Right cardiac atrium (tissue), 5 donors: ENCODE measurements around the gene RPL9. TPM values are rescaled to one million over a fixed set of nuclear protein-coding genes. Genes with fewer than 3 reads are reported as not detected.
A peak's percentile ranks its signal among the peaks of the same experiment; 100 is the strongest.
"Not testable (repeated sequence)": the region's sequence is repeated elsewhere in the genome, so short reads cannot be mapped to it uniquely, and the experiment has no call there.

Experiments used
- ATAC-seq, 2 donors: fragments of 200-7000 bp; cut with Tn5 transposase; one replicate each; pipeline versions ENCODE4 v1.8.0 to v1.9.1; 2020; ENCODE audit warnings: moderate library complexity in 2 of 2, mild to moderate bottlenecking in 1 of 2
- DNase-seq, 3 donors: peaks; one replicate each; pipeline ENCODE4 v3.0.0-alpha.2; 2020
- H3K27ac ChIP-seq: one replicate; pipeline ENCODE4 v1.5.1; 2013; ENCODE audit warnings: mild to moderate bottlenecking, low read length, control low read depth, moderate library complexity
- H3K27me3 ChIP-seq: one replicate; pipeline ENCODE4 v1.6.1; 2013; ENCODE audit not compliant: control insufficient read depth, insufficient read depth
- H3K4me1 ChIP-seq: one replicate; pipeline ENCODE4 v1.6.1; 2013; ENCODE audit warnings: low read length; ENCODE audit not compliant: control insufficient read depth, insufficient read depth
- H3K4me3 ChIP-seq: one replicate; pipeline ENCODE4 v1.5.1; 2013; ENCODE audit warnings: low read length, control low read depth
- H3K9me3 ChIP-seq: one replicate; pipeline ENCODE4 v1.6.1; 2013; ENCODE audit warnings: low read length; ENCODE audit not compliant: control insufficient read depth
- WGBS: extraction: QIAGEN DNeasy Blood & Tissue Kit; methylation state at CpG from one replicate; pipeline ENCODE4 v1.1.7; 2013; 5-methylcytosine and 5-hydroxymethylcytosine counted together
- intact Hi-C, 4 donors: fragments of 100-400 bp; cut with DNase I; formaldehyde crosslinking; loops; one replicate each; pipeline versions ENCODE4 v1.11.0 to v1.14.0; 2022 to 2023
- polyA plus RNA-seq: library from polyadenylated mRNA; stranded (reverse); fragments of 200-250 nt; gene quantifications from one replicate; pipeline ENCODE4 v1.2.3, GENCODE V29; 2013
- total RNA-seq, 4 donors: library from RNA; stranded (reverse); fragmentation: NEBNext Ultra II Directional; extraction: Animal tissue kit (Norgen Biotek cat#: 25700); gene quantifications; one replicate each; pipeline ENCODE4 v1.2.1, GENCODE V29; 2021
- donor health status: healthy with polysubstance abuse.
- donor health status: DM: no; HTN: yes; CAD: no.
- donor health status: DM: no; HTN: no; CAD: no.
- donor health status: DM: no; HTN: yes; CAD: no; lungs with severe emphysema.
- donor health status: DM: yes; HTN: yes; CAD: no.

RPL9 gene
- total and polyA plus RNA-seq, 5 donors, result 708 to 1,288 (median 966) TPM

DNA sequence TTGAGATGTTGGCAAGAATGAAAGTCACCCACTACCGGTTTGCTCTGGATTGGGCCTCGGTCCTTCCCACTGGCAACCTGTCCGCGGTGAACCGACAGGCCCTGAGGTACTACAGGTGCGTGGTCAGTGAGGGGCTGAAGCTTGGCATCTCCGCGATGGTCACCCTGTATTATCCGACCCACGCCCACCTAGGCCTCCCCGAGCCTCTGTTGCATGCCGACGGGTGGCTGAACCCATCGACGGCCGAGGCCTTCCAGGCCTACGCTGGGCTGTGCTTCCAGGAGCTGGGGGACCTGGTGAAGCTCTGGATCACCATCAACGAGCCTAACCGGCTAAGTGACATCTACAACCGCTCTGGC is 12.3 kb downstream of the RPL9 start:
- DNase-seq, result peak in 1 of 3 donors; percentile 53
- no peaks in the 10 kb centered on the region for H3K4me1 ChIP-seq
- H3K27ac ChIP-seq, result no peak overlapping the region
- no peak overlapping the region for H3K4me3 ChIP-seq
- no peaks in the 10 kb centered on the region for H3K9me3 ChIP-seq
- intact Hi-C loops, result no loop called here
- ATAC-seq, result peak in 1 of 2 donors; percentile 44
- WGBS, result 81% methylated on average over 20 of the region's 20 CpGs
- no peaks in the 10 kb centered on the region for H3K27me3 ChIP-seq

DNA sequence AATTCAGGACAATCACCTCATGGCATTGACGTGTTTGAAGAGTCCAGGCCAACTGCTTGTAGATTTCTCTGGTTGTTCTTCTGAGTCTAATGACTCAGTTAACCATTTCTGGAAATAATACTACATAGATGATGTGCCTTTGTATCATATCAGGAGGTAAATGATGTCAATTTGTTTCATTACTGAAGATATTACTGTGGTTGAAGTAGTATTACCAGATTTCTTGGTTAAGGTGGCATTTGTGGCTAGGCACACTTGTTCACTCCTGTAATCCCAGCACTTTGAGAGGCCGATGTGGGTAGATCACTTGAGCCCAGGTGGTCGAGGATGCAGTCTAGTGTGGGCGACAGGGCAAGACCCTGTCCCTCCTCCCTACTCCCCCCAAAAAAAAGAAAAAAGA is 15.7 kb downstream of the RPL9 start:
- Histone ChIP-seq H3K4me1 (no peaks in the 10 kb centered on the region), H3K4me3 (no peak overlapping the region), H3K27me3 (no peaks in the 10 kb centered on the region), H3K27ac (no peak overlapping the region), H3K9me3 (no peaks in the 10 kb centered on the region)
- WGBS, result 72% methylated on average over 4 of the region's 4 CpGs
- ATAC-seq (no peak), DNase-seq (no peak)
- intact Hi-C loops, result no loop called here

DNA sequence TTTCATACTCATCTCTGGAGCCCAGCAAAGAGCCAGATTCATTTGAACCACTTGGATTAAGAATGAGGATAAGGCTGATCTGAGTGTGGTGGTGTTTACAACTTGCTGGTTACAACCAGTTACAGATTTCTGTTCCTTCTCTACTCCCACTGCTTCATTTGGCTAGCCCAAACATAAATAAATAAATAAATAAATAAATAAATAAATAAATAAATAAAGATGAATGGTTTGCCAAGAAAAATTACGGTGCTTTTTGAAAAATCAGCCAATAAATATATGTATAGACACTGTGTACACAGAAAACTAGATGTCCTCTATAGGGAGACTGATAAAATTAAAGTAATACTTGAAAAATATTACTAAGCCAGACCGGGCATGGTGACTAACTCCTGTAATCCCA is 17.1 kb downstream of the RPL9 start:
- Histone ChIP-seq H3K27ac (no peak overlapping the region), H3K4me1 (no peaks in the 10 kb centered on the region), H3K27me3 (no peaks in the 10 kb centered on the region), H3K9me3 (no peaks in the 10 kb centered on the region), H3K4me3 (no peak overlapping the region)
- DNase-seq (no peak), ATAC-seq (no peak)
- intact Hi-C loops, result no loop called here
- WGBS, result 85% methylated on average over 2 of the region's 2 CpGs

DNA sequence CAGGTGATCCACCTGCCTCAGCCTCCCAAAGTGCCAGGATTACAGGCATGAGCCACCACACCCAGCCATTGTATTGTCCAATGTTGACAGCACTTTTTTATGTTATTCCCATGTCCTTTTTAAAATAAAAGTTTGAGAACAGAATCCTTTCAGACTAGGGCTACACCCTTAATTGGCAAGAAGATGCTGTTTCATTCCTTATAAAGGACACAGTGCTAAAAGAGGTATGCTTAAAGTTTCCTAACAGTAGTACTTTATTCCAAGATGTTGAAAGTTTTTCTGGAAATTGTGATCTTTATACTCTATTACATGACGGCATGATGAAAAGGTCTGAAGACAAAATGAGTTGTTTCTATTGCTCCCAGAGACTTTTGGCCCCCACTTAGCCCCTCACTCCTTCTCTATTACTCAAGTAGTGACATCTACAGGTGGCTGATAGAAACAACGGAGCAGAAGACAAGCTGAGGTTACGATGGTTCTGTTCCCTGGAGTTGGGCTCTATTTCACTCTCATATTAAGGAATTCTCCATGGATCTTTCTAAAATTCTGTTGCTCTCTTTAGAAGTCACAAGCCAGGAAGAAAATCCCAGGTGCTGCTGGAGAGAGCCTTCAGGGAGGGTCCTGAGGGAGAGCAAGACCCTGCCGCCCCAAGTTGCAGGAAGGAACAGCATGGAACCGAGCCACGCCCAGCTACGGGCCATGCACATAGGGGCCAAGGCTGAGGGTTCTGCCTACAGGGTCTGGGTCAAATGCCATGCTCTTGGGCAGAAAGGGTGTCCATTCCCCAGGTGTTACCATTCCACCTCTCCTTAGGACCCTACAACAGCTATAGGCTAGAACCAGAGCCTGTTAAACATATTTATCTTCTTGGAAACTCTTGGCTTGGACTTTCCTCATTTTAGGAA is 22.8 kb downstream of the RPL9 start:
- no peak overlapping the region for H3K4me3 ChIP-seq
- no peak overlapping the region for H3K27ac ChIP-seq
- no peaks in the 10 kb centered on the region for H3K4me1 ChIP-seq
- intact Hi-C loops, result no loop called here
- 58% methylated on average over 7 of the region's 7 CpGs for WGBS
- ATAC-seq (no peak), DNase-seq (no peak)
- no peaks in the 10 kb centered on the region for H3K27me3 ChIP-seq
- H3K9me3 ChIP-seq, result no peaks in the 10 kb centered on the region

DNA sequence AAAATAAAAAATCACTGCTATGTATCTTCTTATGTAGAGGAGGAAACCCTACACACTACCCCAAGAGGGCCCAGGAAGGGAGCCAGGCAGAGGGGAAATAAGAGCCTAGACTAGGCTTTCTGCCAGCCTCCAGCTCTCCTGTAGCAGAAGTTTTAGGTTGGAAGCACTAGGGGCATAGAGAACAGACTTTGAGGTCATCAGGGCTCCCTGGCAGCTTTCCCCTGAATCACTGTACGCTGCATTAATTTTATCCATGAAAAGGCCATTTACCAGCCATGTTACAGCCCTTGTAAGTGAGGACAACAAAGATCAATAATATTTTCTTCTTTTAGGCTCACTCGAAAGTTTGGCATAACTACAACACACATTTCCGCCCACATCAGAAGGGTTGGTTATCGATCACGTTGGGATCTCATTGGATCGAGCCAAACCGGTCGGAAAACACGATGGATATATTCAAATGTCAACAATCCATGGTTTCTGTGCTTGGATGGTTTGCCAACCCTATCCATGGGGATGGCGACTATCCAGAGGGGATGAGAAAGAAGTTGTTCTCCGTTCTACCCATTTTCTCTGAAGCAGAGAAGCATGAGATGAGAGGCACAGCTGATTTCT is 24.7 kb downstream of the RPL9 start:
- Histone ChIP-seq H3K27ac (no peak overlapping the region), H3K4me1 (no peaks in the 10 kb centered on the region), H3K27me3 (no peaks in the 10 kb centered on the region), H3K4me3 (no peak overlapping the region), H3K9me3 (no peaks in the 10 kb centered on the region)
- ATAC-seq, result no peak
- WGBS, result 92% methylated on average over 11 of the region's 11 CpGs
- DNase-seq, result no peak
- intact Hi-C loops, result no loop called here

DNA sequence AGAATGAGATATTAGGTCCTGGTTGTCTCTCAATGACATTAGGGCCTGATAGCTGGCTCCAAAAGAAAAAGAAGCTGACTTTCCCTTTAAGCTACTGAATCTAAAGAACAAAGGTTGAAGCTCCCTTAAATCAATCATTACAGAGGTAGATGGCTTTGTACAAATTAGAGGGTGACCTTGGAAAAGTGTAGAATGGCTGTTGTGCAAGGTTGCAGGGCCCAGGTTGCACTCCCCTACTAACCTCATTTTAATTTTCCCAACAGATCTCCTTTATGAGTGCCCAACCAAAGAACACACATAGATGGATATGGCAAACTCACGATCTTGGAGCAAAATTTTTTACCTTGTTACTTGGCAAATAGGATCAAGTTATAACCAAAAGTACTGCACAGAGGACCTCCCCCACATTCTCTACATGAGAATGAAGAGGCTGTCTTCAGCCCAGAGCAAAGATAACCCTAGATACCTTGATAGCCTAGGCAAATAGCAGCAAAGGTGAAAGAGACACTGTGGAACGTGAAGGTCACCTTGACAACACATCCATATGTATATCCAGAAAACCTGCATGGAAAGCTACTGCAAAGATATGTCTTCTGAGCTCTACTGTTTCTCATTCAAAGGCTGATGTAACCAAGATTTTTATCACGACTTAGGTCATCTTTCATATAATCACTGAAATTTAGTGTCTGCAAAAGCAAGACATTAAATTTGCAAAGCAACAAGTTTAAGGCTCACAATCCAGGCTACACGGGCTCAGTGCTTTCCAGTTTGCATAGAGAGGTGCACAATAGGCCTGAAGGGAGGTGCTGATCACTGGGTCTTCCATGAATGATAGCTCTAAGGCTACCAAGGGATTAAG is 29.0 kb downstream of the RPL9 start:
- no peak overlapping the region for H3K27ac ChIP-seq
- WGBS, result 76% methylated on average over 4 of the region's 4 CpGs
- H3K4me1 ChIP-seq, result no peaks in the 10 kb centered on the region
- H3K27me3 ChIP-seq, result no peaks in the 10 kb centered on the region
- intact Hi-C loops, result no loop called here
- no peak for ATAC-seq
- no peak for DNase-seq
- H3K9me3 ChIP-seq, result no peaks in the 10 kb centered on the region
- H3K4me3 ChIP-seq, result no peak overlapping the region

DNA sequence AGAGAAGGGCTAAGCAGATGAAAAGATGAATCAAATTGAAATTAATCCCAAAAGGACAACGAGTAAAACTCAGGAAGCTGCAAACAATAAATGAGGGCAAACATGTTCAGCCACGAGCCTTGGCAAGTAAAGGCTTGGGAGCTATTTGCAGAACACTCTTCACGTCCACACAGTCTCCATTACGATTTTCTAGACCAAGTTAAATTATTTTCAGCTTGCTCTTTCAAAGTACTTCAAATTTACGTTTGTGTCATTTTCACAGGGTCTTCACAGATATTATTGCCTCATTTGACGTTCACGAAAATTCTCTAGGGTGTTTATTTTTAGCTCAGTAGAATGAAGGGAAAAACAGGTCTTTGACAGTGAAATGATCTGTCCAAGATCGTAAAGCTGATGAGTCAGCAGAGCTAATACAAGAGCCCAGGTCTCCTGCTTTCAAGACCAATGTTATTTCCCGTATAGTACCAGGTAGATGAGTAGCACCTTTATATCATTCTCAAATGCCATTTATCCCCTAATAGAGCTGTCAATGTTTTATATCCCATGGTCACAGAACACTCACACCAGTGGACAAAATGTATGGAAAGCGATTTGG is 31.1 kb downstream of the RPL9 start:
- no peak for ATAC-seq
- intact Hi-C loops, result no loop called here
- no peak overlapping the region for H3K4me3 ChIP-seq
- no peak for DNase-seq
- no peak overlapping the region for H3K27ac ChIP-seq
- H3K4me1 ChIP-seq, result no peaks in the 10 kb centered on the region
- H3K9me3 ChIP-seq, result no peaks in the 10 kb centered on the region
- H3K27me3 ChIP-seq, result no peaks in the 10 kb centered on the region
- WGBS, result 64% methylated on average over 10 of the region's 10 CpGs

DNA sequence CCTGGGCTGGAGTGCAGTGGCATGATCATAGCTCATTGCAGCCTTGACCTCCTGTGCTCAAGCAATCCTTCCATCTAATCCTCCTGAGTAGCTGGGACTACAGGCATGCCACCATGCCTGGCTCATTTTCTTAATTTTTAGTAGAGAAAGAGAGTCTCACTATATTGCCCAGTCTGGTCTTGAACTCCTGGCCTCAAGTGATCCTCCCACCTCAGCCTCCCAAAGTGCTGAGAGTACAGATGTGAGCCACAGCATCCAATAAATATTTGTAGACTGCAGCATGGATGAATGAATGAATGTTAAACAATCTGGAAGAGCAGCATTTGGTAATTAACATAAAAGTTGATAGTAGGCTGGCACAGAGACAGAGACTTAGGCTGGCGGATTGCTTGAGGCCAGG is 32.0 kb downstream of the RPL9 start:
- DNase-seq (no peak), ATAC-seq (no peak)
- no peak overlapping the region for H3K4me3 ChIP-seq
- H3K4me1 ChIP-seq, result no peaks in the 10 kb centered on the region
- H3K27ac ChIP-seq, result no peak overlapping the region
- WGBS, result 97% methylated on average over 1 of the region's 1 CpG
- no peaks in the 10 kb centered on the region for H3K27me3 ChIP-seq
- intact Hi-C loops, result no loop called here
- no peaks in the 10 kb centered on the region for H3K9me3 ChIP-seq

DNA sequence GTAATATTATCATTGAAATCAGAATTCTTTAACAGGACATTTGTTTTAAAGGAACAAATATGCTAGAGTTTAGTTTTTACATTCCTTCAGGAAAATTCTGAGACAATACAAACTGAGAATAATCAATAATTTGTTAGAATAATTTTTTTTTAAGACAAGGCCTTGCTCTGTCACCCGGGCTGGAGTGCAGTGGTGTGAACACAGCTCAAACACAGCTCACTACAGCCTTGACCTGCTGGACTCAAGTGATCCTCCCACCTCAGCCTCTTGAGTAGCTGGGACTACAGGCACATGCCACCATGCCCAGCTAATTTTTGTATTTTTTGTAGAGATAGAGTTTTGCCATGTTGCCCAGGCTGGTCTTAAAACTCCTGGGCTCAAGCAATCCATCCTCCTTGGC is 33.4 kb downstream of the RPL9 start:
- H3K27ac ChIP-seq, H3K4me3 ChIP-seq, DNase-seq, H3K4me1 ChIP-seq, H3K27me3 ChIP-seq, ATAC-seq, H3K9me3 ChIP-seq, intact Hi-C loops: not testable (repeated sequence)
- 88% methylated on average over 1 of the region's 1 CpG for WGBS

DNA sequence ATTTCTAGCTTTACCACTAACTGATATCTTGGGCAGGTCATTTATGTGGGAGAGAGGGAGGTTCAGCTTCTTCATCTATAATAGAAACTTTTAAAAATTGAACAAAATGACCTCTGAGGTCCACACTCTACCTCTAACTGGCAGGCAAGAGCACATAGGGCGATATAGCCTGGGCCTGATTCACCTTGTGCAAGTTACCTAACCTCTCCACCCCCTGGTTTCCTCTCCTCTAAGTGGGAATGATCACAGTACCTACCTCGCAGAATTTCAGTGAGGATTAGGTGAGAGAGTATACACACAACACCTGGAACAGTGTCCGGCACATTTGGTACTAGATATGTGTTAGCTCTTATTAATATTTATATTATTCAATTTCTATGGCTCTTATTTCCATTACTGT is 36.5 kb downstream of the RPL9 start:
- no peak for DNase-seq
- H3K4me1 ChIP-seq, result no peaks in the 10 kb centered on the region
- ATAC-seq, result no peak
- H3K27ac ChIP-seq, result no peak overlapping the region
- no peak overlapping the region for H3K4me3 ChIP-seq
- WGBS, result 89% methylated on average over 3 of the region's 3 CpGs
- H3K27me3 ChIP-seq, result no peaks in the 10 kb centered on the region
- intact Hi-C loops, result no loop called here
- no peaks in the 10 kb centered on the region for H3K9me3 ChIP-seq
